HL-60/S4 treated with retinoic acid at 250 ng/mL for 4 days and 3 days (cell line): ENCODE data around the gene GPR132.

ENCODE experiments used
- in situ Hi-C: fragments of 300-500 bp; cut with MboI; formaldehyde crosslinking; loops from 2 replicates; pipeline ENCODE4 v1.7.0; 2022; ENCODE audit warnings: low sequenced_read_pairs

The GPR132 gene

DNA sequence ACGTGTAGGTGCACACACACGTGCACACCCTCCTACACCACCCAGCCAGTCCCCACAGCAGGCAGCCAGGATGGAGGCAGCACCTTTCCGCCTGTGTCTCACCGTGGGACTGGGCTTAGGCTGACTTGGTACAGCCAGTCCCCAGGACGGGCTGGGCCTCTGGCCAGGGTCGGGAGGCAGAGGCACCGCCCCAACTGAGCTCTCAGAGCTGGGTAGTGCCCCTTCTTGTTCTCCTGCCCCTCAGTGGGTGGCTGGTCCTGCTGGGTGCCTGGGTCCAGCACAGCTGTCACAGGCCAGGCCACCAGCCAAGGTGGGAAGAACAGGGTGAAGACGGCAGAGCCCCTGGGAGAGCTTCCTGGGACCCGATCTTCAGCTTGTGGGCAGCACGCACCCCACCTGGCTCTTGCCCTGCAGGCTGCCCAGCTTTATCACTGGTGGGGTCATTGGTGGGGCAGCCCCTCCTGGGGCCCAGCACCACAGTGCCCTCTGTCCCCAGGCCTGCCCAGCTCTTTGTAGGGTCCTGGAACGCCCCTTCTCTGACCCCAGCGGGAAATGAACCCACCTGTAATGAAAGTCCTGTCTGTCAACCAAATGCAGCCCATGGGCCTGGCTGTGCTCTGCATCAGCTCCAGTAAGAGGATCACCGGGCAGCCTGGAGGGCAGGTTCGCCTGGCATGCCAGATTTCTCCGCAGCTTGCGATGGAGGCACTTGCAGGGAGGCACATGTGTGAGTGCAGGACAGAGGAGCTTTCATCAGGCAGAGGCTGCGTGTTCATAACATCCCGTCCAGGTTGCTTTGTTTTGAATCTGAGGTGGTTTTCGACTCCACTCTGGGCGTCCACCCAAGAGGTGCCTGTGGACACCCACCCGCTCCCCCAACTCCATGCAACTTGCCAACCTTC is 59.0 kb downstream of the GPR132 start:
- in situ Hi-C loops, result no loop called here

DNA sequence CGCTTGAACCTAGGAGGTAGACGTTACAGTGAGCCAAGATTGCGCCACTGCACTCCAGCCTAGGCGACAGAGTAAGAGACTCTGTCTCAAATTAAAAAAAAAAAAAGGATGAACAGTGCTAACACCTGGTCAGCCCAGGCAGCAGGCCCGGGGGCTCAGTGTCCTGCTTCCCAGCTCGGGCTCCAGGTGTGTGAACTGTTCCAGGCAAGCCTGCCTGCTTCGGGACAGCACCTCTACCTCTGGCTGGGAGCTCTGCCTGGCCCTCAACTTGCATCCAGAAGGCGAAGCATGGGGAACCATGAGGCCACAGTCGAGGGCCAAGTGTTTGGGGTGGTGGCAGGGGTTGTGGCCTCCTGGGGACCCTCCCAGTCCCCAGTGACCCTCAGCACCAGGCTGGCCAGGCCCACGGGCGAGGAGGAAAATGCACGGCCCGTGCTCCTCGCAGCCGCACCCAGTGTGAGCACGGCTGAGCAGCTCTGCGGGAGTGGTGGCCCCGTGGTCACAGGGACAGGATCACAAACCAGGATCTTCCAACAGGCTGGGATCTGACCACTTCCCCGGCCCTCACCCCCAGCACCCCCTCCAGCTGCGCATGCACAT is 59.8 kb downstream of the GPR132 start:
- in situ Hi-C loops, result no loop called here
